Retinal pigment epithelial cell (primary cell): Measurements from ENCODE around the gene IGF2BP3.
A peak's percentile ranks its signal among the peaks of the same experiment; 100 is the strongest.

ENCODE experiments used
- DNase-seq: peaks from one replicate; pipeline ENCODE4 v3.0.0-alpha.2; 2010; ENCODE audit warnings: low read depth
- H3K4me3 ChIP-seq: 2 replicates; pipeline ENCODE4 v1.5.1; 2011; ENCODE audit warnings: mild to moderate bottlenecking, low read length, control low read depth, moderate library complexity
- TF ChIP-seq, protein P1 (sequence below): conservative IDR thresholded peaks from 2 replicates; pipeline ENCODE4 v1.5.1; 2011; ENCODE audit warnings: low read depth, low read length, control low read depth, inconsistent platforms

The IGF2BP3 gene

DNA sequence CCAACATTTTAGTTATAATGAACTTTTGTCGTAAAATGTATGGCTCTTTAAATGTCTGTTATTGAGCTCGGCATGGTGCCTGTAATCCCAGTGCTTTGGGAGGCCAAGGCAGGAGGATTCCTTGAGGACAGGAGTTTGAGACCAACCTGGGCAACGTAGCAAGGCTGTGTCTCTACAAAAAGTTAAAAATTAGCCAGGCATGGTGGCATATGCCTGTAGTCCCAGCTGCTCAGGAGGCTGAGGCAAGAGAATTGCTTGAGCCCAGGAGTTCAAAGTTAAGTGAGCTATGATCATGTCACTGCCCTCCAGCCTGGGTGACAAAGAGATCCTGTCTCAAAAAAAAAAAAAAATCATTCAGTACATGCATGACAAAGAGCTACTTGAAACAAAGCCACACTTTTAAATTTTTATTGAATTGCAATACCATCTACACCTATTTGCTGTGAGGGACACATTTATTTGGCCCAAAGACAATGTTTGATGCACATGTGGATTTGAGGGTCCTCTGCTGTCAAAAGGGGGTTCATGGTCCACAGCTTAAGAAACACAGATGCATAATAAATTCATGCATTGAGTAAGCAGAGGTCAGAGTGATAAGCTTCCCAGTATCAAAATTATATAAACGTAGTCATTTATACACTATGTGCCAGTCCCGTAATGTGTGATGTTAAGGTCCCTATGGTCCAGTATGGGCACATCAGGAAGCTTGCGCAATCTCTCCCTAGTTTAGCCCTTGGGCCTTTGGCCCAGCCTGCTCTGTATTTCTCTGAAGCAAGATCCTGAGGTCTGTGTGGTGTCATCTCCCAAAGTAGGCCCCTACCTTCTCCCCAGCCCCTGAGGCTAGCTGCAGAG is 175.5 kb downstream of the IGF2BP3 start:
- no peak for DNase-seq
- TF ChIP-seq, protein P1, sequence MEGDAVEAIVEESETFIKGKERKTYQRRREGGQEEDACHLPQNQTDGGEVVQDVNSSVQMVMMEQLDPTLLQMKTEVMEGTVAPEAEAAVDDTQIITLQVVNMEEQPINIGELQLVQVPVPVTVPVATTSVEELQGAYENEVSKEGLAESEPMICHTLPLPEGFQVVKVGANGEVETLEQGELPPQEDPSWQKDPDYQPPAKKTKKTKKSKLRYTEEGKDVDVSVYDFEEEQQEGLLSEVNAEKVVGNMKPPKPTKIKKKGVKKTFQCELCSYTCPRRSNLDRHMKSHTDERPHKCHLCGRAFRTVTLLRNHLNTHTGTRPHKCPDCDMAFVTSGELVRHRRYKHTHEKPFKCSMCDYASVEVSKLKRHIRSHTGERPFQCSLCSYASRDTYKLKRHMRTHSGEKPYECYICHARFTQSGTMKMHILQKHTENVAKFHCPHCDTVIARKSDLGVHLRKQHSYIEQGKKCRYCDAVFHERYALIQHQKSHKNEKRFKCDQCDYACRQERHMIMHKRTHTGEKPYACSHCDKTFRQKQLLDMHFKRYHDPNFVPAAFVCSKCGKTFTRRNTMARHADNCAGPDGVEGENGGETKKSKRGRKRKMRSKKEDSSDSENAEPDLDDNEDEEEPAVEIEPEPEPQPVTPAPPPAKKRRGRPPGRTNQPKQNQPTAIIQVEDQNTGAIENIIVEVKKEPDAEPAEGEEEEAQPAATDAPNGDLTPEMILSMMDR, result no peak
- no peak overlapping the region for H3K4me3 ChIP-seq

DNA sequence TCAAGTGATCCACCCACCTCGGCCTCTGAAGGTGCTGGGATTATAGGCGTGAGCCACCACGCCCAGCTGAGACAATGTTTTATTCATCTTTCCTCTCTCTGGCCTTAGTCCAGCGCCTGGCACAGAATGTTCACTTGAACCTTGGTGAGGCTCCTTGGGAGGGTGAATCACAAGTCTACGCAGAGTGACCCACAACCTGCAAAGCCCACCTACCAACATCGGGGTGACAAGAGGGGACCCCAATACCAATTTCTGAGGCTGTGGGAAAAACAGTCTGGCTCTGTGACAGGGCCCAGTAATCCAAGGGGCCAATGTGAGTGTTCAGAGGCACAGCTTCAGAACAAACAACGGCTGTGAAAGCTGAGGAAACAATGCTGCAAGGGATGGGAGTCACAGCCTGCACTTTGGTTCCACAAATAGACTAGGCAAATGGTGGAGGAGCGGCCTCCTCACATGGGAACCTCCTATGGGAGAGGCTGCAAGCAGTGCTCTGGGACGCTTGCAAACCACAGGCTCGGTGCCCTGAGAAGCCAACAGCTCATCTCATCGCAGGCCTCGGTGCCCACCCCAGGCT is 176.7 kb downstream of the IGF2BP3 start:
- no peak for DNase-seq
- no peak overlapping the region for H3K4me3 ChIP-seq
- TF ChIP-seq, protein P1, result no peak

DNA sequence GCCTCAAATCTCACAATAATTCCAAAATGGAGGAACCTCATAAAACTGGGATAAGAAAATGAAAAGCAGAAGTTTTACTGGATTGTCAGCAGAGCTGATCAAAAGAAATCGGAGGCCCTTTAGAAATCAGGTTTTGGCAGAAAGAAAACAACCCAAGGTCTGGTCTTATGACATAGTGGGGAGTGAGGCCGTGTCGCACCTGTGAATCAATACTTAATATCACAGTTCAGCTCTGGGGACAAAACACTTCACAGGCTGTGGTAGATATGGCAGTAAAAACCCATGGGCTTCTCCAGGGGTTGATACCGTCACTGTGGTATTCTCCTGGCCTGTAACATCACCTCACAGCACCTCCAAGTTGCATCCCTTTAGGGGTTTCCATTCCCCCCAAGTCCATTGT is 177.7 kb downstream of the IGF2BP3 start:
- TF ChIP-seq, protein P1, result no peak
- H3K4me3 ChIP-seq, result no peak overlapping the region
- no peak for DNase-seq

DNA sequence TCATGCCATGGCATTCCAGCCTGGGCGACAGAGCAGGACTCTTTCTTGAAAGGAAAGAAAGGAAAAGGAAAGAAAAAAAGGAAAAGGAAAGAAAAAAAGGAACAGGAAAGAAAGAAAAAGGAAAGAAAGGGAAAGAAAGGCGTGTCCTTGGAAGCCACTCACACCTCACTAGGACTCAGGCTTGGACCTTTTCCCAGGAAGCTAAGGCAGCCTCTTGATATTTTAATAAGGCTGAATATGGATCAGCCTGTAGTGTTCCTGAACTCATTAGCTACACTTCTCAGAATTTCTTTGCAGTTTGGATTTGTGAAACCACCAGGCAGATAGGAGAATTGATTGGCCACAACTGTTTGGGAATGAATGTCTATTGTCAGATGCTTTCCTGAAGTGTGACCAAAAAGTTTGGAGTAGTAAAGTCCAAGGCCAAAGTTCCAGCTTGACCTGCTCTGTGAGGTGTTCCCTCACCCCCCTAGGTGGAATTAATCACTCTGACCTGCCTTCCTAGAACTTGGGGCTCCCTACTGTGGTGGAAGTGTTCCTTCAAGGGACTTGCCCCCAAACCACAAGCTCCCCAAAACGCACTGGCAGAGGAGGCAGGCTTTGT is 178.2 kb downstream of the IGF2BP3 start:
- TF ChIP-seq, protein P1, result no peak
- DNase-seq, result peak; percentile 51
- no peak overlapping the region for H3K4me3 ChIP-seq

DNA sequence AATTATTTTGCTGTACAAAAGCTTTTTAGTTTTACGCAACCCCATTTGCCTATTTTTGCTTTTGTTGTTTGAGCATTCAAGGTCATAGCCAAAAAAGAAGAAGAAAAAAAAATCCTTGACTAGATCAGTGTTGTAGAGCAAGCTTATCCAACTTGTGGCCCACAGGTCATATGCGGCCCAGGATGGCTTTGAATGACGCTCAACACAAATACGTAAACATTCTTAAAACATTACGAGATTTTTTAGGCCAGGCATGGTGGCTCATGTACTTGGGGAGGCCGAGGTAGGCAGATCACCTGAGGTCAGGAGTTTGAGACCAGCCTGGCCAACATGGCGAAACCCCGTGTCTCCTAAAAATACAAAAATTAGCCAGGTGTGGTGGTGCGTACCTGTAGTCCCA is 179.3 kb downstream of the IGF2BP3 start:
- no peak overlapping the region for H3K4me3 ChIP-seq
- no peak for DNase-seq
- TF ChIP-seq, protein P1, result no peak

DNA sequence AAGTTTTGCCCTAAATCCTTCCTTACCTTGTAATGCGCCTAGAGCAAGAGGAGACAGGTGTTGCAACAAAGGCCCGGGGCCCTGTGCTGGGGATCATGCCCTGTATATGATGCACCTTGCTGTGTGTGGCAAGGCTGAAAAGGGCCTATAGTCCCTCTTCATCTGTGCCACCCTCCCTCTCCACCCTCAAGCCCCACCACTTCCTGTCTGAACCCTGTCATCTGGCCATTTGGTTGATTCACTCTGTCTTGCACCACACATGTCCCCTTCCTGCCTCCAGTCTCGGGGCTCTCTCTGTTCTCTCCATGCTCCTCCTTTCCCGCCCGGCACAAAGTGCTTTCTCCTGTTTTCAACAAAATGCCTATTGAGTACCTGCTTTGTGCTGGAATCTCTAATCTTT is 182.7 kb downstream of the IGF2BP3 start:
- H3K4me3 ChIP-seq, result no peak overlapping the region
- DNase-seq, result no peak
- TF ChIP-seq, protein P1, result no peak
